ENCODE data around the gene PTER.

DNA sequence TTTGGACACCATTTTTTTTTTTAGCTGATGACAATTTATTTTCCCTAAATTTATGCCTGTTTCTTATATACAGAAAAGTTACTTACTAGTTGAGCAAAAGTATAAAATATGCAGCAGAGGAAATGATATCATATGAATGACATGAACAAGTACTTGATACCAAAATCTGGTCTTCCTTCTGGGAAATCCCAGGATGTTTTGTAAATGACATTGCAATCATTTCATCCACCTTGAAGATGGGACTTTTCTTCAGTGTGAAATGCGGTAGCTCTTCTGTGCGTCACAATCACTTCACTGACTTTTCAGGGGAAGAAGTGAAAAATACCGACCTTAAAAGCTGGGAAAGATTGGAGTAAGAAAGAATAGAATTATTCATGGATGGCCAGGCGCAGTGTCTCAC, 61.1 kb downstream of the PTER start:
- TF ChIP-seq, protein P1, sequence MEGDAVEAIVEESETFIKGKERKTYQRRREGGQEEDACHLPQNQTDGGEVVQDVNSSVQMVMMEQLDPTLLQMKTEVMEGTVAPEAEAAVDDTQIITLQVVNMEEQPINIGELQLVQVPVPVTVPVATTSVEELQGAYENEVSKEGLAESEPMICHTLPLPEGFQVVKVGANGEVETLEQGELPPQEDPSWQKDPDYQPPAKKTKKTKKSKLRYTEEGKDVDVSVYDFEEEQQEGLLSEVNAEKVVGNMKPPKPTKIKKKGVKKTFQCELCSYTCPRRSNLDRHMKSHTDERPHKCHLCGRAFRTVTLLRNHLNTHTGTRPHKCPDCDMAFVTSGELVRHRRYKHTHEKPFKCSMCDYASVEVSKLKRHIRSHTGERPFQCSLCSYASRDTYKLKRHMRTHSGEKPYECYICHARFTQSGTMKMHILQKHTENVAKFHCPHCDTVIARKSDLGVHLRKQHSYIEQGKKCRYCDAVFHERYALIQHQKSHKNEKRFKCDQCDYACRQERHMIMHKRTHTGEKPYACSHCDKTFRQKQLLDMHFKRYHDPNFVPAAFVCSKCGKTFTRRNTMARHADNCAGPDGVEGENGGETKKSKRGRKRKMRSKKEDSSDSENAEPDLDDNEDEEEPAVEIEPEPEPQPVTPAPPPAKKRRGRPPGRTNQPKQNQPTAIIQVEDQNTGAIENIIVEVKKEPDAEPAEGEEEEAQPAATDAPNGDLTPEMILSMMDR (IDR thresholded peaks at IDR 0.05; ENCODE audit: poor library complexity), result no peak
- no peak for TF ChIP-seq EZH2 (IDR thresholded peaks at IDR 0.05; ENCODE audit: borderline replicate concordance)

Measured in hepatocyte (in vitro differentiated cells).